NB4 (cell line): ENCODE data around the gene GNG8.

Experiments
- MYC ChIP-seq: IDR thresholded peaks from 2 replicates; pipeline ENCODE4 v1.6.1; 2011; ENCODE audit warnings: low read depth, low read length
- POLR2A ChIP-seq: IDR thresholded peaks from 2 replicates; pipeline ENCODE4 v1.6.1; 2011; ENCODE audit warnings: mild to moderate bottlenecking; ENCODE audit not compliant: insufficient read length; ENCODE audit errors: extremely low read depth
- TF ChIP-seq, protein P1 (sequence below): IDR thresholded peaks from one replicate; pipeline ENCODE4 v1.5.1; 2012; ENCODE audit warnings: low read depth, low read length
- TF ChIP-seq, protein P2 (sequence below): IDR thresholded peaks from 2 replicates; pipeline ENCODE4 v1.6.1; 2011; ENCODE audit warnings: low read depth, low read length

DNA sequence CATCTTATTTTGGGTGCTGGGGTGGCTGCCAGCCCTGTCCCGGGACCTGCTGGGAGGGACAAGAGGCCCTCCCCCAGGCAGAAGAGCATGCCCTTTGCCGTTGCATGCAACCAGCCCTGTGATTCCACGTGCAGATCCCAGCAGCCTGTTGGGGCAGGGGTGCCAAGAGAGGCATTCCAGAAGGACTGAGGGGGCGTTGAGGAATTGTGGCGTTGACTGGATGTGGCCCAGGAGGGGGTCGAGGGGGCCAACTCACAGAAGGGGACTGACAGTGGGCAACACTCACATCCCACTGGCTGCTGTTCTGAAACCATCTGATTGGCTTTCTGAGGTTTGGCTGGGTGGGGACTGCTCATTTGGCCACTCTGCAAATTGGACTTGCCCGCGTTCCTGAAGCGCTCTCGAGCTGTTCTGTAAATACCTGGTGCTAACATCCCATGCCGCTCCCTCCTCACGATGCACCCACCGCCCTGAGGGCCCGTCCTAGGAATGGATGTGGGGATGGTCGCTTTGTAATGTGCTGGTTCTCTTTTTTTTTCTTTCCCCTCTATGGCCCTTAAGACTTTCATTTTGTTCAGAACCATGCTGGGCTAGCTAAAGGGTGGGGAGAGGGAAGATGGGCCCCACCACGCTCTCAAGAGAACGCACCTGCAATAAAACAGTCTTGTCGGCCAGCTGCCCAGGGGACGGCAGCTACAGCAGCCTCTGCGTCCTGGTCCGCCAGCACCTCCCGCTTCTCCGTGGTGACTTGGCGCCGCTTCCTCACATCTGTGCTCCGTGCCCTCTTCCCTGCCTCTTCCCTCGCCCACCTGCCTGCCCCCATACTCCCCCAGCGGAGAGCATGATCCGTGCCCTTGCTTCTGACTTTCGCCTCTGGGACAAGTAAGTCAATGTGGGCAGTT lies 26.2 kb downstream of the GNG8 start:
- TF ChIP-seq, protein P1, sequence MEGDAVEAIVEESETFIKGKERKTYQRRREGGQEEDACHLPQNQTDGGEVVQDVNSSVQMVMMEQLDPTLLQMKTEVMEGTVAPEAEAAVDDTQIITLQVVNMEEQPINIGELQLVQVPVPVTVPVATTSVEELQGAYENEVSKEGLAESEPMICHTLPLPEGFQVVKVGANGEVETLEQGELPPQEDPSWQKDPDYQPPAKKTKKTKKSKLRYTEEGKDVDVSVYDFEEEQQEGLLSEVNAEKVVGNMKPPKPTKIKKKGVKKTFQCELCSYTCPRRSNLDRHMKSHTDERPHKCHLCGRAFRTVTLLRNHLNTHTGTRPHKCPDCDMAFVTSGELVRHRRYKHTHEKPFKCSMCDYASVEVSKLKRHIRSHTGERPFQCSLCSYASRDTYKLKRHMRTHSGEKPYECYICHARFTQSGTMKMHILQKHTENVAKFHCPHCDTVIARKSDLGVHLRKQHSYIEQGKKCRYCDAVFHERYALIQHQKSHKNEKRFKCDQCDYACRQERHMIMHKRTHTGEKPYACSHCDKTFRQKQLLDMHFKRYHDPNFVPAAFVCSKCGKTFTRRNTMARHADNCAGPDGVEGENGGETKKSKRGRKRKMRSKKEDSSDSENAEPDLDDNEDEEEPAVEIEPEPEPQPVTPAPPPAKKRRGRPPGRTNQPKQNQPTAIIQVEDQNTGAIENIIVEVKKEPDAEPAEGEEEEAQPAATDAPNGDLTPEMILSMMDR: no peak
- no peak for TF ChIP-seq POLR2A
- TF ChIP-seq MYC: no peak
- TF ChIP-seq, protein P2, sequence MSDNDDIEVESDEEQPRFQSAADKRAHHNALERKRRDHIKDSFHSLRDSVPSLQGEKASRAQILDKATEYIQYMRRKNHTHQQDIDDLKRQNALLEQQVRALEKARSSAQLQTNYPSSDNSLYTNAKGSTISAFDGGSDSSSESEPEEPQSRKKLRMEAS: no peak
